ENCODE measurements around the gene MAPK8IP1.

The MAPK8IP1 gene

DNA sequence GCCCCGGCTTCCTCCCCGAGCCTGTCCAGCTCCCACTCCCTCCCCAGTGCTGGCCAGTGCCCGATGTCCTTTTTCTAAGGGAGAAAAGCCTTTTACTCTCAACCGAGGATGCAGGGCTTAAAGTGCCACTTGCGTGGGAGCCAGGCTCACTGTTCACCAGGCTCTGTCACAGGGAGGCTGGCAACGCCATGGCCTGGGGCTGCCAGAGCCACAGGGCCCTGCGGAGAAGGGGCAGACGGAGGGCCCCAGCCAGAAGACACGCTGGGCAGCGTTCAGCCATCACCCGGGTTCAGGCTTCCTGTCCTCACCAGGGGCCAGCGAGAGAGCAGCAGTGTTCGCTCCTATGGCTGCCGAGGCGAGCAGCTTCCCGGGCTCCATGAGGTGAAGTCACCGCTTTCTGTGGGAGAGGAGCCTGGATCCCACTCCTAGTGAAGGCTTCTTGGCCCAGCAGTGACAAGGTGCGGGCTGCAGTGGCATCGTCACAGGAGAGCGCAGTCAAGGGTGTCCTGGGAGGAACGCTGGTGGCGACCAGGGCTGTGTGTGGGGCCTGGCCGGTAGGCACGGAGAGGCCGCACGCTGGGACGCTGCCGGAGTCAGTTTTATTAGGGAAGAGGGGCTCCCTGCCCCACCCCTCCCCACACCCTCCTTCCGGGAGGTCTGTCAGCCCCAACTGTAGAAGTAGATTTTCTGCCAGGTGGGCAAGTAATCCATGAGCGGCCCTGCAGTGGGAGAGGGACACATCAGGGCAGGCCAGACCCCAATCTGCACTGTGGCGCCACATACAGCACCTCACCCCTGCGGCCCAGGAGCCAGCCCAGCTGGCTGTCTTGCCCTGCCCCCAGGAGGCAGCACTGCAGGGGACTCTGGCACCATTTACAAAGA is 24.4 kb downstream of the MAPK8IP1 start:
- TF ChIP-seq, protein P1, sequence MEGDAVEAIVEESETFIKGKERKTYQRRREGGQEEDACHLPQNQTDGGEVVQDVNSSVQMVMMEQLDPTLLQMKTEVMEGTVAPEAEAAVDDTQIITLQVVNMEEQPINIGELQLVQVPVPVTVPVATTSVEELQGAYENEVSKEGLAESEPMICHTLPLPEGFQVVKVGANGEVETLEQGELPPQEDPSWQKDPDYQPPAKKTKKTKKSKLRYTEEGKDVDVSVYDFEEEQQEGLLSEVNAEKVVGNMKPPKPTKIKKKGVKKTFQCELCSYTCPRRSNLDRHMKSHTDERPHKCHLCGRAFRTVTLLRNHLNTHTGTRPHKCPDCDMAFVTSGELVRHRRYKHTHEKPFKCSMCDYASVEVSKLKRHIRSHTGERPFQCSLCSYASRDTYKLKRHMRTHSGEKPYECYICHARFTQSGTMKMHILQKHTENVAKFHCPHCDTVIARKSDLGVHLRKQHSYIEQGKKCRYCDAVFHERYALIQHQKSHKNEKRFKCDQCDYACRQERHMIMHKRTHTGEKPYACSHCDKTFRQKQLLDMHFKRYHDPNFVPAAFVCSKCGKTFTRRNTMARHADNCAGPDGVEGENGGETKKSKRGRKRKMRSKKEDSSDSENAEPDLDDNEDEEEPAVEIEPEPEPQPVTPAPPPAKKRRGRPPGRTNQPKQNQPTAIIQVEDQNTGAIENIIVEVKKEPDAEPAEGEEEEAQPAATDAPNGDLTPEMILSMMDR (IDR thresholded peaks at IDR 0.05; ENCODE audit: insufficient read depth, low read depth, low read length, missing control alignments), result no peak

DNA sequence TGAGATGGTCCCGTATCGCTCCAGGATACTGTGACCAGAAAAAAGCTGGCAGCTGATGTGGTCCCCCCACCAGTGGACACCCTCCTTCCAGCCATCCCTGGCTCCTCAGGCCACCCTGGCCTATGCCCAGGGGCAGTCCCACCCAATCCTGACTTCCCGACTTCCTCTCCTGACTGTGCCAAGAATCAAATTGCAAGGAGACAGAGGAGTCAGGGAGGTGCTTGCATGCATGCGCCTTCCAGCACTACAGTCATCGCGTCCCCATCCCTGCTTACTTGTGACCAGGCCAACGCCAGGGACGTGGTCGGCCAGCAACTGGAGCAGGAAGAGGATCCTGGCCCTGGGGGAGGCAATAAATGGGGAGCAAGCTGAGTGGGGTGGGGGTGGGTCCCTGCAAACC is 25.2 kb downstream of the MAPK8IP1 start:
- TF ChIP-seq, protein P1 (IDR thresholded peaks at IDR 0.05; ENCODE audit: insufficient read depth, low read depth, low read length, missing control alignments), result no peak

More for the DNA sequence above, 24.4 kb downstream of the MAPK8IP1 start:
- no peak overlapping the region for H3K4me3 ChIP-seq (ENCODE audit: low read length)
- DNase-seq (ENCODE audit: low read depth), result no peak

DNA sequence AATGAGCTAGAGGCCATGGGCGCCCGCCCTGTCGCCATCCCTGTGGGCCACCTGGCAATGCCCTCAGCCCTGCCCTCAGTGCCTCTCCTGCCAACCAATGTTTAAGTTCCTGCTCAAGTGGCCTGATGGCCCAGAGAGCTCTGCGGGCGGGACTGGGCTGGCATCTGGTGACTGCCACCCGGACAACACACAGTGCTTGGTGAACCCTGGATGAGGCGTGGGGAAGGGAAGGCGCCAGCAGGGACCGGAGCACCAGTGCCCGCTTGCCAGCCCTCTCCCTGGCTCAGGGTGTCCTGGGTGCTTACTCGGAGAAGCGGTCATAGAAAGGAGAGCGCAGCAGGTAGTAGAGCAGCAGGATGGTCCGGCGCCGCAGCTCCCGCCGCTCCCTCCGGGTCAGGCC is 28.1 kb downstream of the MAPK8IP1 start:
- TF ChIP-seq, protein P1 (IDR thresholded peaks at IDR 0.05; ENCODE audit: insufficient read depth, low read depth, low read length, missing control alignments), result no peak
- DNase-seq (ENCODE audit: low read depth), result no peak

More for the DNA sequence above, 25.2 kb downstream of the MAPK8IP1 start:
- no peak for DNase-seq (ENCODE audit: low read depth)
- H3K4me3 ChIP-seq (ENCODE audit: low read length), result no peak overlapping the region

DNA sequence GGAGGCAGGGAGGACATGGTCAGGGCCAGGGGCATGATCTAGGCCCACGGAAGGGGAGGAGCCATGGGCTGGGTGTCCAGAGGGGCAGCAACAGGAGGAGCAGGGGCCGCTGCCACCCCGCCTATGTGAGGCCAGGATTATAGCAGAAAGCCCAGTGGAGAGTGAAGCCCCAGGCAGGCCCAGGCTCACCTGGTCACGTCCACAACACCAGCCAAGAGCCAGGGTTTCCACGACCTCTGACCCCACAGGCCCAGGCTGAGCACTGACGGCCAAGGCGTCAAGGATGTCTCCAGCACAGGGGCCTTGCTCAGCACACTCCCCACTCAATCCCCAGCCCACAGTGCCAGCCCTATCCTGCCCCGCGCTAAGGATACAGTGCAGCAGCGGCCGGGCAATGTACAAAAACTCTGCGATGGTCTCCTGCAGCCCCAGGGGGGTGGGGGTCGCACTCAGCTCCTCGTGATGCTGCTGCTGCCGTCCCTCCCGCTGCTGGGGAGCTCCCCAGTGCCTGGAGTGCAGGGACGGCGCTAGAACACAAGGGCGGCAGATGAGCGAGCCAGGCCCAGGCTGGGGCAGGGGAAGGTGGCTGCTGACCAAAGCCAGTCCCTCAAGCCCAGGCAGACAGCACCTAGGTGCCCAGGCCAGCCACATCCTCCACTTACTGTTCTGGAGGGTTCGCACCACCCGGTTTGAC is 28.6 kb downstream of the MAPK8IP1 start:
- TF ChIP-seq, protein P1 (IDR thresholded peaks at IDR 0.05; ENCODE audit: insufficient read depth, low read depth, low read length, missing control alignments), result no peak
- no peak for DNase-seq (ENCODE audit: low read depth)
- H3K4me3 ChIP-seq (ENCODE audit: low read length), result no peak overlapping the region

More for the DNA sequence above, 28.1 kb downstream of the MAPK8IP1 start:
- H3K4me3 ChIP-seq (ENCODE audit: low read length), result no peak overlapping the region

DNA sequence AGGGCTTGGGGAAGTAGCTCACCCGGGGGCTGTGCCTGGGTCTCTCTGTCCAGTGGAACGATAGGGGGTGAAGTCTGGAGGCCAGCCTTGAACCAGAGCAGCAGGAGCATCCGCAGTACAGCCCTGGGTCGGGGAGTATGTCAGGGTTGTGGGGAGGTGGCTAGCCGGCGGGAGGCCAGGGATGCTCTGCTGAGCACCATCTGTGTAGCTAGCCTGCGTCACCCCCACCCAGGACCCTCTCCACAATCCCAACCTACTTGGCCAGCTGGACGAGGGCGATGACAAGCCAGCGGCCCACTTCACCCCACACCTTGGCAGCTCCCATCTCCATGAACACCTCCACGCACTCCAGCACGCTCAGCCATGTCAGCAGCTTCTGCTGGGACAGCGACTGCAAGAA is 30.0 kb downstream of the MAPK8IP1 start:
- H3K4me3 ChIP-seq (ENCODE audit: low read length), result no peak overlapping the region
- TF ChIP-seq, protein P1 (IDR thresholded peaks at IDR 0.05; ENCODE audit: insufficient read depth, low read depth, low read length, missing control alignments), result no peak
- DNase-seq (ENCODE audit: low read depth), result no peak

DNA sequence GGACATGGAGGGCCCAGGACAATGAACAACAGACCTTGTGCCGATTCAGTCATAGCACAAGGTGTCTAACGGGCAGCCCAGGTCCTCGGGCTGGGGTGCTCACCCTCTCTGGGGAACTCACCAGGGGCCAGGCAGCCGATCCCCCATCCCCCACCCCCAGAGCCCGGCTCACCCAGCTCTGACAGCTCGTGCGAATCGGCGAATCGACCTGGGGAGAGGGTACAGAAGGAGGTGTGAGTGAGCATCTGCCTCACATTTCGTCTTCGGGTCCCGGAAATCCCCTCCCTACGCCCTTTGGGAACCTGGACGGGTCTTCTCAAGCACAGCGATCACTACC is 31.8 kb downstream of the MAPK8IP1 start:
- H3K4me3 ChIP-seq (ENCODE audit: low read length), result peak overlapping the region; percentile 98
- TF ChIP-seq, protein P1 (IDR thresholded peaks at IDR 0.05; ENCODE audit: insufficient read depth, low read depth, low read length, missing control alignments), result no peak
- DNase-seq (ENCODE audit: low read depth), result no peak
